ENCODE results near the gene NCS1. TPM values are rescaled to one million over a fixed set of nuclear protein-coding genes. Genes with fewer than 3 reads are reported as not detected.

The NCS1 gene
- total and polyA plus RNA-seq, 2 of the 8 experiments (the other 6 are each of a cell fraction or from before 2014, with no cell fraction given) = 34.7 to 47.6 TPM

GRCh38 chr9:130149031-130149430 is 23.2 kb upstream of the NCS1 start:
- Histone ChIP-seq H3K23ac (ENCODE audit: insufficient read length) (no peak overlapping the region), H4K5ac (ENCODE audit: insufficient read length, low read depth, low read length) (no peak overlapping the region), H3K79me2 (ENCODE audit: control insufficient read depth in 1 of 2, insufficient read depth in 2 of 2, low read length in 2 of 2) (no peaks in the 10 kb centered on the region), H3K4me3 (ENCODE audit: extremely low read depth in 1 of 4, insufficient read depth in 2 of 4, low read depth in 3 of 4, low read length in 4 of 4) (no peak overlapping the region), H3K27me3 (replicated peaks in 1 of 4; ENCODE audit: control insufficient read depth in 3 of 4, extremely low read depth in 1 of 4, insufficient read depth in 3 of 4, low read length in 3 of 4) (no peaks in the 10 kb centered on the region), H2BK20ac (ENCODE audit: low read length) (no peak overlapping the region), H3K9me3 (ENCODE audit: insufficient read depth in 2 of 2, low read depth in 1 of 2, low read length in 1 of 2) (no peaks in the 10 kb centered on the region), H3K18ac (ENCODE audit: extremely low read depth, low read length) (no peak overlapping the region), H4K8ac (ENCODE audit: extremely low read depth, insufficient read depth, low read length) (no peak overlapping the region), H4K20me1 (replicated peaks in 1 of 2; ENCODE audit: control insufficient read depth in 1 of 2, insufficient read depth in 2 of 2, low read length in 2 of 2) (no peaks in the 10 kb centered on the region), H2AFZ (ENCODE audit: low read length) (no peak overlapping the region), H3K4me2 (ENCODE audit: insufficient read depth in 1 of 2, low read depth in 2 of 2, low read length in 2 of 2) (no peak overlapping the region), H3K79me1 (ENCODE audit: low read depth, low read length) (no peaks in the 10 kb centered on the region), H2BK12ac (ENCODE audit: low read depth, low read length) (no peak overlapping the region), H3K27ac (ENCODE audit: low read depth, low read length) (no peak overlapping the region), H4K91ac (replicated peaks; ENCODE audit: insufficient read length, low read length) (no peak overlapping the region), H3K4ac (replicated peaks; ENCODE audit: insufficient read length, low read depth, low read length) (no peak overlapping the region), H2AK5ac (ENCODE audit: low read depth, low read length) (no peak overlapping the region), H3K4me1 (replicated peaks in 1 of 4; ENCODE audit: control insufficient read depth in 3 of 4, insufficient read depth in 4 of 4, low read length in 3 of 4) (peaks cover 0 to 5% (median 3%) of the 10 kb centered on the region in 4 experiments; a peak in 4 of 7 replicates), H2BK15ac (ENCODE audit: low read length) (no peak overlapping the region), H3K14ac (ENCODE audit: insufficient read length) (no peak overlapping the region), H3K56ac (replicated peaks; ENCODE audit: insufficient read length, low read depth, low read length) (no peak overlapping the region), H2BK5ac (ENCODE audit: low read depth, low read length) (no peak overlapping the region), H3K36me3 (ENCODE audit: control insufficient read depth in 2 of 4, insufficient read depth in 4 of 4, low read length in 3 of 4) (no peaks in the 10 kb centered on the region), H2BK120ac (replicated peaks; ENCODE audit: low read depth, low read length) (no peak overlapping the region), H3K9ac (replicated peaks in 1 of 4; ENCODE audit: extremely low read depth in 1 of 4, low read depth in 3 of 4, low read length in 3 of 4) (no peak overlapping the region), H3K23me2 (ENCODE audit: low read depth, low read length) (no peaks in the 10 kb centered on the region)
- POLR2A ChIA-PET (ENCODE audit: partially characterized antibody) = interaction anchor here (0.6 to 1.0 kb wide), 2 partner anchors 13 to 20 kb away, joined by 3 read pairs; no protein-coding TSS in a partner anchor
- FAIRE-seq = no peak
- whole genome bisulfite sequencing, 2 experiments (ENCODE audit: extremely low coverage in 1 of 2, insufficient coverage in 1 of 2, insufficient read length in 1 of 2, insufficient replicate concordance in 2 of 2, low coverage in 1 of 2, low lambda C conversion rate in 2 of 2, missing lambda C conversion rate in 1 of 2) = 86% methylated on average over 5 of the region's 5 CpGs; no CpG with 5 or more reads in 1 of the 2 experiments
- CTCF ChIA-PET (ENCODE audit: partially characterized antibody) = interaction anchor here (0.6 to 2.6 kb wide), 12 partner anchors 8 to 1412 kb away, joined by 3 to 9 read pairs (median 3); no protein-coding TSS in a partner anchor
- DNase-seq (ENCODE audit: low read depth in 1 of 2, low spot score in 2 of 2) = no peak
- no peak for TF ChIP-seq CTCF (IDR thresholded peaks at IDR 0.05; ENCODE audit: control extremely low read depth in 1 of 3, insufficient read depth in 1 of 3, low read depth in 1 of 3, low read length in 3 of 3)
- TF ChIP-seq CBX5 (IDR thresholded peaks at IDR 0.05; ENCODE audit: low read depth, low read length) = no peak
- no peak for TF ChIP-seq RXRA (IDR thresholded peaks at IDR 0.05; ENCODE audit: insufficient read depth, low read depth, low read length)
- TF ChIP-seq SP1 (IDR thresholded peaks at IDR 0.05; ENCODE audit: low read depth, low read length) = no peak
- no peak for TF ChIP-seq RBBP5 (IDR thresholded peaks at IDR 0.05; ENCODE audit: borderline replicate concordance, low read depth, low read length)
- TF ChIP-seq SP2 (IDR thresholded peaks at IDR 0.05; ENCODE audit: low read length) = no peak
- TF ChIP-seq NRF1 (IDR thresholded peaks at IDR 0.05; ENCODE audit: low read depth, low read length) = no peak
- no peak for TF ChIP-seq SAP30 (IDR thresholded peaks at IDR 0.05; ENCODE audit: insufficient read depth, insufficient replicate concordance, low read length)
- TF ChIP-seq FOSL1 (IDR thresholded peaks at IDR 0.05; ENCODE audit: insufficient read depth, low read depth, low read length) = no peak
- TF ChIP-seq KDM4A (IDR thresholded peaks at IDR 0.05; ENCODE audit: low read depth, low read length, severe bottlenecking) = no peak
- TF ChIP-seq E2F6 (IDR thresholded peaks at IDR 0.05) = no peak

Data from H1 (cell line).